ENCODE results near the gene SYT3.

DNA sequence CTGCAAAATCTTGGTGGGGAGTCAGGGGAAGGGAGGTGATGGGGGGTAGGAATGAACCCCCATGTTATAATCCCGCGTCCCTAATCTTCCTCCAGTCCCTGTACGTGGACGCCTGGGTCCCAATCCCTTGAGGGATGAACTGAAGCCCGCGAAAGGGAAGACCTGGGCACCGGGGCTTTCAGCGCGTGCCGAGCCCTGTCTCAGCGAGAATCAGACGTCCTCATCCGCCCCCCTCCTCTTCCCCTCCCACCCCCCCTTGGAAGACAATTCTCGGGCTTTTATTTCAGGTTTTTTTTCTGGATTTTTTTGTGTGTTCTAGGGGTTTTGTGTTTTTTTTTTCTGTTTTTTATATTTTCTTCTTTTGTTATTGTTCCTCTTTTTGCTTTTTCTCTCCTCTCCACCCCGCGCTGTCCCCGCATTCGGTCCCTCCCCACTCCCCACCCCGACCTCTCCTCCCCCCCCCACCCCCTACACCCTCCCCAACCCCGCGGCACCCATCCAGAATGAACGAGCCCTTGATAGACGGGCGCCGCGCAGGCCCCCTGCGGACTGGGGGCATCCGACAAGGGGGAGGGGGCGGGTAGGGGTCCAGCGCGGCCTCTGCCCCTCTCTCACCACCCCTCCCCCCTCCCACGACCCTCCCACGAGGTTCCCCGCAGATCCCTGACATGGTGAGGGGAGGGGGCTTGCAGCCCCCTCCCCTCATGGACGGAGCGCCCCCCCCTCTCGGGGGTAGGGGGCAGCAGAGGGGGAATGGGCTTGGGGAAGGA, 19.8 kb upstream of the SYT3 start:
- TF ChIP-seq, protein P1, sequence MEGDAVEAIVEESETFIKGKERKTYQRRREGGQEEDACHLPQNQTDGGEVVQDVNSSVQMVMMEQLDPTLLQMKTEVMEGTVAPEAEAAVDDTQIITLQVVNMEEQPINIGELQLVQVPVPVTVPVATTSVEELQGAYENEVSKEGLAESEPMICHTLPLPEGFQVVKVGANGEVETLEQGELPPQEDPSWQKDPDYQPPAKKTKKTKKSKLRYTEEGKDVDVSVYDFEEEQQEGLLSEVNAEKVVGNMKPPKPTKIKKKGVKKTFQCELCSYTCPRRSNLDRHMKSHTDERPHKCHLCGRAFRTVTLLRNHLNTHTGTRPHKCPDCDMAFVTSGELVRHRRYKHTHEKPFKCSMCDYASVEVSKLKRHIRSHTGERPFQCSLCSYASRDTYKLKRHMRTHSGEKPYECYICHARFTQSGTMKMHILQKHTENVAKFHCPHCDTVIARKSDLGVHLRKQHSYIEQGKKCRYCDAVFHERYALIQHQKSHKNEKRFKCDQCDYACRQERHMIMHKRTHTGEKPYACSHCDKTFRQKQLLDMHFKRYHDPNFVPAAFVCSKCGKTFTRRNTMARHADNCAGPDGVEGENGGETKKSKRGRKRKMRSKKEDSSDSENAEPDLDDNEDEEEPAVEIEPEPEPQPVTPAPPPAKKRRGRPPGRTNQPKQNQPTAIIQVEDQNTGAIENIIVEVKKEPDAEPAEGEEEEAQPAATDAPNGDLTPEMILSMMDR (IDR thresholded peaks at IDR 0.05): no peak
- TF ChIP-seq POLR2A (IDR thresholded peaks at IDR 0.05): no peak

All from lower leg skin (tissue), 3 donors.